Mammary epithelial cell (primary cell): ENCODE data around the gene CASP2.

Experiments used
- EZH2 ChIP-seq: IDR thresholded peaks from 2 replicates; pipeline ENCODE4 v1.6.1; 2012; ENCODE audit warnings: low read length, inconsistent platforms, borderline replicate concordance
- TF ChIP-seq, protein P1 (sequence below), 2 donors: IDR thresholded peaks in 1 of 2; conservative IDR thresholded peaks in 1 of 2; 2 replicates each; pipeline ENCODE4 v1.5.1; 2011 to 2012; ENCODE audit warnings: inconsistent platforms in 2 of 2, low read length in 2 of 2, mild to moderate bottlenecking in 2 of 2, control low read depth in 1 of 2, low read depth in 1 of 2; ENCODE audit not compliant: insufficient read depth in 1 of 2; ENCODE audit errors: extremely low read depth in 1 of 2

- TF ChIP-seq, protein P1, sequence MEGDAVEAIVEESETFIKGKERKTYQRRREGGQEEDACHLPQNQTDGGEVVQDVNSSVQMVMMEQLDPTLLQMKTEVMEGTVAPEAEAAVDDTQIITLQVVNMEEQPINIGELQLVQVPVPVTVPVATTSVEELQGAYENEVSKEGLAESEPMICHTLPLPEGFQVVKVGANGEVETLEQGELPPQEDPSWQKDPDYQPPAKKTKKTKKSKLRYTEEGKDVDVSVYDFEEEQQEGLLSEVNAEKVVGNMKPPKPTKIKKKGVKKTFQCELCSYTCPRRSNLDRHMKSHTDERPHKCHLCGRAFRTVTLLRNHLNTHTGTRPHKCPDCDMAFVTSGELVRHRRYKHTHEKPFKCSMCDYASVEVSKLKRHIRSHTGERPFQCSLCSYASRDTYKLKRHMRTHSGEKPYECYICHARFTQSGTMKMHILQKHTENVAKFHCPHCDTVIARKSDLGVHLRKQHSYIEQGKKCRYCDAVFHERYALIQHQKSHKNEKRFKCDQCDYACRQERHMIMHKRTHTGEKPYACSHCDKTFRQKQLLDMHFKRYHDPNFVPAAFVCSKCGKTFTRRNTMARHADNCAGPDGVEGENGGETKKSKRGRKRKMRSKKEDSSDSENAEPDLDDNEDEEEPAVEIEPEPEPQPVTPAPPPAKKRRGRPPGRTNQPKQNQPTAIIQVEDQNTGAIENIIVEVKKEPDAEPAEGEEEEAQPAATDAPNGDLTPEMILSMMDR (conservative IDR thresholded peaks at IDR 0.05 in 1 of 2, IDR thresholded peaks at IDR 0.05 in 1 of 2; ENCODE audit: extremely low read depth in 1 of 2, insufficient read depth in 1 of 2, low read depth in 1 of 2, low read length in 2 of 2), result no peak
- TF ChIP-seq EZH2, result no peak
These were observed 34.8 kb downstream of the CASP2 start for GRCh38 chr7:143322760-143323633.
